ENCODE results near the gene TRIM75. TPM values are rescaled to one million over a fixed set of nuclear protein-coding genes. Genes with fewer than 3 reads are reported as not detected.
"Not testable (repeated sequence)": the region's sequence is repeated elsewhere in the genome, so short reads cannot be mapped to it uniquely, and the experiment has no call there.

The TRIM75 gene
- not detected for total RNA-seq
- polyA plus RNA-seq, result not detected
- 0 reads per million in 6 experiments for total RNA-seq

GRCh38 chr4:165053645-165054044, at the start of gene TRIM75:
Gene TRIM75 (plus strand): TSS chr4:165053866. CDS start chr4:165059148, 5,282 bp downstream.
- H3K27ac Mint-ChIP-seq, result no peak within 1 kb of the TSS

GRCh38 chr4:165005352-165005925, 48.2 kb upstream of the TRIM75 start:
- Mint-ChIP-seq H3K9me3 (no peaks in the 10 kb centered on the region), H3K36me3 (no peaks in the 10 kb centered on the region), H3K27ac (no peak overlapping the region), H3K27me3 (peaks cover 4 to 37% (median 14%) of the 10 kb centered on the region in 5 donors), H3K4me1 (peaks cover 0 to 12% (median 2%) of the 10 kb centered on the region in 4 donors), H3K4me3 (no peak overlapping the region)
- ATAC-seq (no peak), DNase-seq (no peak)
- POLR2A ChIA-PET, result no interaction called here

More at GRCh38 chr4:165053645-165054044, at the start of gene TRIM75:
- POLR2A ChIA-PET, result no interaction called here
- ATAC-seq (no peak), DNase-seq (no peak)
- Mint-ChIP-seq H3K9me3 (no peaks in the 10 kb centered on the region), H3K4me1 (no peaks in the 10 kb centered on the region), H3K36me3 (no peaks in the 10 kb centered on the region), H3K27me3 (peaks cover 0 to 4% (median 1%) of the 10 kb centered on the region in 5 donors), H3K4me3 (no peak within 1 kb of the TSS)

- Mint-ChIP-seq H3K9me3 (no peaks in the 10 kb centered on the region), H3K36me3 (no peaks in the 10 kb centered on the region), H3K4me1 (peaks cover 0 to 12% (median 2%) of the 10 kb centered on the region in 4 donors), H3K4me3 (no peak overlapping the region), H3K27ac (no peak overlapping the region), H3K27me3 (peaks cover 4 to 37% (median 16%) of the 10 kb centered on the region in 5 donors)
- ATAC-seq (no peak), DNase-seq (no peak)
- POLR2A ChIA-PET, result no interaction called here
Measured at GRCh38 chr4:165006456-165006855, 47.2 kb upstream of the TRIM75 start.

GRCh38 chr4:165006886-165007285, 46.8 kb upstream of the TRIM75 start:
- ATAC-seq (no peak), DNase-seq (no peak)
- Mint-ChIP-seq H3K27me3 (peaks cover 3 to 37% (median 17%) of the 10 kb centered on the region in 5 donors), H3K9me3 (no peaks in the 10 kb centered on the region), H3K36me3 (no peaks in the 10 kb centered on the region), H3K4me1 (peaks cover 0 to 12% (median 2%) of the 10 kb centered on the region in 4 donors), H3K27ac (no peak overlapping the region), H3K4me3 (no peak overlapping the region)
- POLR2A ChIA-PET, result no interaction called here

- H3K4me3 Mint-ChIP-seq, result no peak overlapping the region
- H3K4me1 Mint-ChIP-seq, result peaks cover 0 to 12% (median 2%) of the 10 kb centered on the region in 4 donors
- POLR2A ChIA-PET, result no interaction called here
- peaks cover 9 to 48% (median 17%) of the 10 kb centered on the region in 5 donors for H3K27me3 Mint-ChIP-seq
- ATAC-seq (peak; percentile 57 to 63), DNase-seq (peak in 3 of 10 donors; percentile 0 to 35 (median 32))
- H3K9me3 Mint-ChIP-seq, result no peaks in the 10 kb centered on the region
- no peak overlapping the region for H3K27ac Mint-ChIP-seq
- H3K36me3 Mint-ChIP-seq, result no peaks in the 10 kb centered on the region
Measured at GRCh38 chr4:165009493-165010227, 44.0 kb upstream of the TRIM75 start.

GRCh38 chr4:165010487-165010886, 43.2 kb upstream of the TRIM75 start:
- ATAC-seq (no peak), DNase-seq (no peak)
- Mint-ChIP-seq H3K9me3 (no peaks in the 10 kb centered on the region), H3K36me3 (no peaks in the 10 kb centered on the region), H3K27ac (no peak overlapping the region), H3K27me3 (peaks cover 6 to 40% (median 15%) of the 10 kb centered on the region in 5 donors), H3K4me3 (no peak overlapping the region), H3K4me1 (peaks cover 0 to 12% (median 2%) of the 10 kb centered on the region in 4 donors)
- POLR2A ChIA-PET, result no interaction called here

GRCh38 chr4:165010991-165011390, 42.7 kb upstream of the TRIM75 start:
- Mint-ChIP-seq H3K36me3 (no peaks in the 10 kb centered on the region), H3K27me3 (peaks cover 6 to 35% (median 17%) of the 10 kb centered on the region in 5 donors), H3K27ac (no peak overlapping the region), H3K4me1 (peaks cover 0 to 12% (median 2%) of the 10 kb centered on the region in 4 donors), H3K4me3 (no peak overlapping the region), H3K9me3 (no peaks in the 10 kb centered on the region)
- ATAC-seq, result no peak
- POLR2A ChIA-PET, result no interaction called here
- no peak for DNase-seq

- no peaks in the 10 kb centered on the region for H3K36me3 Mint-ChIP-seq
- POLR2A ChIA-PET, result no interaction called here
Measured at GRCh38 chr4:165011403-165011802, 42.3 kb upstream of the TRIM75 start.

GRCh38 chr4:165013691-165014090, 40.0 kb upstream of the TRIM75 start:
- peaks cover 0 to 3% (median 0%) of the 10 kb centered on the region in 9 donors for H3K9me3 Mint-ChIP-seq
- POLR2A ChIA-PET, result no interaction called here
- H3K27me3 Mint-ChIP-seq, result peaks cover 6 to 25% (median 11%) of the 10 kb centered on the region in 5 donors
- no peak for DNase-seq
- no peak overlapping the region for H3K27ac Mint-ChIP-seq
- H3K4me1 Mint-ChIP-seq, result peaks cover 0 to 12% (median 2%) of the 10 kb centered on the region in 4 donors
- H3K4me3 Mint-ChIP-seq, result no peak overlapping the region
- no peak for ATAC-seq
- H3K36me3 Mint-ChIP-seq, result no peaks in the 10 kb centered on the region

More at GRCh38 chr4:165011403-165011802, 42.3 kb upstream of the TRIM75 start:
- DNase-seq, result no peak
- H3K4me3 Mint-ChIP-seq, result no peak overlapping the region
- no peak overlapping the region for H3K27ac Mint-ChIP-seq
- no peaks in the 10 kb centered on the region for H3K9me3 Mint-ChIP-seq
- H3K27me3 Mint-ChIP-seq, result peaks cover 6 to 31% (median 19%) of the 10 kb centered on the region in 5 donors
- peaks cover 0 to 12% (median 2%) of the 10 kb centered on the region in 4 donors for H3K4me1 Mint-ChIP-seq
- ATAC-seq, result no peak

- Mint-ChIP-seq H3K4me3 (no peak overlapping the region), H3K27me3 (peaks cover 9 to 18% (median 11%) of the 10 kb centered on the region in 5 donors)
Measured at GRCh38 chr4:165016971-165017370, 36.7 kb upstream of the TRIM75 start.

GRCh38 chr4:165019995-165020394, 33.7 kb upstream of the TRIM75 start:
- H3K4me1 Mint-ChIP-seq, H3K9me3 Mint-ChIP-seq, H3K36me3 Mint-ChIP-seq, DNase-seq, ATAC-seq, H3K4me3 Mint-ChIP-seq, H3K27ac Mint-ChIP-seq, POLR2A ChIA-PET: not testable (repeated sequence)
- H3K27me3 Mint-ChIP-seq, result peaks cover 0 to 15% (median 9%) of the 10 kb centered on the region in 5 donors

More at GRCh38 chr4:165016971-165017370, 36.7 kb upstream of the TRIM75 start:
- no peak overlapping the region for H3K27ac Mint-ChIP-seq
- DNase-seq (no peak), ATAC-seq (no peak)
- H3K4me1 Mint-ChIP-seq, result no peaks in the 10 kb centered on the region
- H3K9me3 Mint-ChIP-seq, result peaks cover 0 to 4% (median 0%) of the 10 kb centered on the region in 9 donors
- peaks cover 0 to 3% (median 0%) of the 10 kb centered on the region in 3 donors for H3K36me3 Mint-ChIP-seq
- POLR2A ChIA-PET, result no interaction called here

GRCh38 chr4:165025782-165026181, 27.9 kb upstream of the TRIM75 start:
- DNase-seq, POLR2A ChIA-PET, H3K36me3 Mint-ChIP-seq, H3K4me3 Mint-ChIP-seq, H3K27ac Mint-ChIP-seq, H3K4me1 Mint-ChIP-seq, H3K9me3 Mint-ChIP-seq, ATAC-seq: not testable (repeated sequence)
- peaks cover 3 to 12% (median 9%) of the 10 kb centered on the region in 5 donors for H3K27me3 Mint-ChIP-seq

- ATAC-seq (no peak), DNase-seq (no peak)
- Mint-ChIP-seq H3K4me3 (no peak overlapping the region), H3K9me3 (no peaks in the 10 kb centered on the region), H3K4me1 (no peaks in the 10 kb centered on the region), H3K27ac (no peak overlapping the region), H3K36me3 (no peaks in the 10 kb centered on the region), H3K27me3 (peaks cover 3 to 11% (median 5%) of the 10 kb centered on the region in 5 donors)
- POLR2A ChIA-PET, result no interaction called here
Measured at GRCh38 chr4:165027762-165028402, 25.8 kb upstream of the TRIM75 start.

Measured in naive thymus-derived CD8-positive, alpha-beta T cell (primary cell).